HepG2 (cell line): ENCODE measurements around the gene ATPAF2. TPM values are rescaled to one million over a fixed set of nuclear protein-coding genes. Genes with fewer than 3 reads are reported as not detected.
A peak's percentile ranks its signal among the peaks of the same experiment; 100 is the strongest.

Experiments
- BRF2 ChIP-seq: sonication (generic); formaldehyde crosslinking; IDR thresholded peaks from 2 replicates; pipeline ENCODE4 v1.8.1; 2022; ENCODE audit warnings: mild to moderate bottlenecking, missing genetic modification reagents
- CBX1 ChIP-seq: IDR thresholded peaks from one replicate; pipeline ENCODE4 v1.6.1; 2016; ENCODE audit warnings: antibody characterized with exemption, low read depth
- HNF4G ChIP-seq, 2 experiments: sonication (generic) in 1 of 2; formaldehyde crosslinking in 1 of 2; IDR thresholded peaks; 2 replicates each; pipeline versions ENCODE4 v1.4.0 to v1.6.1; 2011 to 2020; ENCODE audit warnings: borderline replicate concordance in 2 of 2, low read depth in 2 of 2, mild to moderate bottlenecking in 2 of 2, low read length in 1 of 2, missing genetic modification reagents in 1 of 2, moderate library complexity in 1 of 2
- KDM5B ChIP-seq: sonication (generic); formaldehyde crosslinking; IDR thresholded peaks from 2 replicates; pipeline ENCODE4 v1.4.0; 2020; ENCODE audit warnings: missing genetic modification reagents, mild to moderate bottlenecking, borderline replicate concordance
- KLF15 ChIP-seq: sonication (generic); formaldehyde crosslinking; IDR thresholded peaks from 2 replicates; pipeline ENCODE4 v1.8.1; 2023; ENCODE audit warnings: borderline replicate concordance, mild to moderate bottlenecking, inconsistent platforms, missing genetic modification reagents, mixed read lengths
- KMT2B ChIP-seq: IDR thresholded peaks from 2 replicates; pipeline ENCODE4 v1.6.1; 2016; ENCODE audit warnings: missing genetic modification reagents, missing compliant biosample characterization
- RXRA ChIP-seq: sonication (generic); formaldehyde crosslinking; IDR thresholded peaks from 2 replicates; pipeline ENCODE4 v1.5.1; 2020; ENCODE audit warnings: missing genetic modification reagents
- SP5 ChIP-seq: IDR thresholded peaks from 2 replicates; pipeline ENCODE4 v1.6.1; 2016; ENCODE audit warnings: low read depth, borderline replicate concordance
- polyA plus RNA-seq, 8 experiments: library from polyadenylated mRNA; depleted of rRNA in 3 of 8; stranded (reverse) in 7 of 8; unstranded in 1 of 8; fragments of >200 nt; fragmentation: Illumina TruSeq in 4 of 8; extraction: Trizol in 4 of 8; gene quantifications; 2 replicates each; pipeline versions ENCODE4 v1.2.1 to v1.2.3, GENCODE V29; 2011 to 2016; ENCODE audit warnings: low read depth in 4 of 8, missing spikeins in 1 of 8, mixed read lengths in 1 of 8; ENCODE audit not compliant: insufficient read depth in 1 of 8
- total RNA-seq, 5 experiments: library from RNA; depleted of rRNA; stranded (reverse); fragments of >200 nt; fragmentation: Illumina TruSeq; extraction: Trizol; gene quantifications; 2 replicates each; pipeline ENCODE4 v1.2.3, GENCODE V29; 2016; ENCODE audit warnings: low read depth in 1 of 5
- TF ChIP-seq, protein P1 (sequence below): sonication (generic); formaldehyde crosslinking; IDR thresholded peaks from 2 replicates; pipeline ENCODE4 v1.4.0; 2020; ENCODE audit warnings: mild to moderate bottlenecking, low read depth, missing genetic modification reagents
- TF ChIP-seq, protein P2 (sequence below): sonication (generic); formaldehyde crosslinking; IDR thresholded peaks from 2 replicates; pipeline ENCODE4 v1.4.0; 2020; ENCODE audit warnings: mild to moderate bottlenecking, missing genetic modification reagents
- TF ChIP-seq, protein P3 (sequence below): sonication (generic); formaldehyde crosslinking; conservative IDR thresholded peaks from 2 replicates; pipeline ENCODE4 v1.4.0; 2020; ENCODE audit warnings: mild to moderate bottlenecking, missing genetic modification reagents, moderate library complexity
- TF ChIP-seq, protein P4 (sequence below), 2 experiments: sonication (generic) in 1 of 2; formaldehyde crosslinking in 1 of 2; IDR thresholded peaks; 2 replicates each; pipeline versions ENCODE4 v1.4.0 to v1.6.1; 2018 to 2020; ENCODE audit warnings: missing genetic modification reagents in 2 of 2, borderline replicate concordance in 1 of 2, low read depth in 1 of 2, mild to moderate bottlenecking in 1 of 2, missing biosample characterization in 1 of 2
- TF ChIP-seq, protein P5 (sequence below): conservative IDR thresholded peaks from 2 replicates; pipeline ENCODE4 v1.6.1; 2018; ENCODE audit warnings: missing genetic modification reagents

The ATPAF2 gene
- total and polyA plus RNA-seq, 2 of the 13 experiments (the other 11 are each of a cell fraction or from before 2014, with no cell fraction given): 15.0 to 16.5 TPM

DNA sequence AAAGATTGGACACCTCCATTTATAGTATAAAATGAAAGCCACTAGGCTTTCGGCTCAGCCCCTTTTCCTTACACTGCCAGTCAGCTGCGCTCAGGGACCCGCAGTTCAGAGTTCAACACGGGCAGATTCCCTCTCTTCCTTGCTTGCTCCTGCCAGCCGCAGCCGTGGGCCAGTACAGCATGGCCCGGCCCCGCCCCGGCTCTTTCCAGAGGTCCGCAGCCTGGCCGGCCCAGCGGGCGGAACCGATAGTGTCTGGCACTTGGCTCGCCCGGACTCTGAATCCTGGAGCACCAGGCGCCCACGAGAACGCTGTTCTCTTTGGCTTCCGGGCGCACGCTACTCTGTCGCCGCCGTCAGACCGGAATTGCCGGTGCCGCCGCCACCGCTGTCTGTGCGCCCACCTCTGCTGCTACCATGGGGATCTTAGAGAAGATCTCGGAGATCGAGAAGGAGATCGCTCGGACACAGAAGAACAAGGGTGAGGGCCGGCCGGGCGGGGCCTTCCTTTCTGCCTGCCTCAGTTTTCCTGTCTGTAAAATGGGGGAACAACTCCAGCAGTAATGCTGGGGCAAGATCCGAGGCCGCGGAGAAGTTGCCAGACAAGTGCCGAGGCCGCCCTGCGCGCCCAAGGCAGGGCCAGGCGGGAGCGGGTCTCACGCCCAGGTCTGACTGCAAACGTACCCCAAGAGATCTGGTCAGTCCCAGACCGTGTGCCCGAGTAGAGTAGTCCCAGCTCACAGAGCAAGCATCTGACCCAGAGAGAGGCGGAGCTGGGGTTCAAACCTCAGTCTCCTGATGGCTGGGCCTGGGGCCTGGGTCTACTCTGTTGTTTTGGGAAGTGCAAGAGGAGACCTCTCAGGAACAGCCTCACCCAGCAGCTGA is 48.9 kb upstream of the ATPAF2 start, which contains the start of gene DRG2 (continued):
- TF ChIP-seq, protein P1, sequence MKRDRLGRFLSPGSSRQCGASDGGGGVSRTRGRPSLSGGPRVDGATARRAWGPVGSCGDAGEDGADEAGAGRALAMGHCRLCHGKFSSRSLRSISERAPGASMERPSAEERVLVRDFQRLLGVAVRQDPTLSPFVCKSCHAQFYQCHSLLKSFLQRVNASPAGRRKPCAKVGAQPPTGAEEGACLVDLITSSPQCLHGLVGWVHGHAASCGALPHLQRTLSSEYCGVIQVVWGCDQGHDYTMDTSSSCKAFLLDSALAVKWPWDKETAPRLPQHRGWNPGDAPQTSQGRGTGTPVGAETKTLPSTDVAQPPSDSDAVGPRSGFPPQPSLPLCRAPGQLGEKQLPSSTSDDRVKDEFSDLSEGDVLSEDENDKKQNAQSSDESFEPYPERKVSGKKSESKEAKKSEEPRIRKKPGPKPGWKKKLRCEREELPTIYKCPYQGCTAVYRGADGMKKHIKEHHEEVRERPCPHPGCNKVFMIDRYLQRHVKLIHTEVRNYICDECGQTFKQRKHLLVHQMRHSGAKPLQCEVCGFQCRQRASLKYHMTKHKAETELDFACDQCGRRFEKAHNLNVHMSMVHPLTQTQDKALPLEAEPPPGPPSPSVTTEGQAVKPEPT (CRISPR knock-in tag): peak; percentile 52; the same call in 1 of the 2 replicates
- TF ChIP-seq SP5 (CRISPR knock-in tag) (peak; percentile 79), KLF15 (CRISPR knock-in tag) (peak; percentile 75; the same call in 1 of the 2 replicates), CBX1 (peak; percentile 73), HNF4G (IDR thresholded peaks at IDR 0.05; ENCODE audit: borderline replicate concordance, low read depth, low read length) (peak; percentile 64; the same call in 1 of the 2 replicates), HNF4G (CRISPR knock-in tag; IDR thresholded peaks at IDR 0.05; ENCODE audit: borderline replicate concordance, low read depth) (no peak), KDM5B (CRISPR knock-in tag) (peak; percentile 84; the same call in 1 of the 2 replicates), BRF2 (CRISPR knock-in tag) (0 out of 2 replicates have a peak, but pooled peaks have one; percentile 88), KMT2B (CRISPR knock-in tag) (peak; percentile 95), RXRA (CRISPR knock-in tag) (peak; percentile 93)
- TF ChIP-seq, protein P2, sequence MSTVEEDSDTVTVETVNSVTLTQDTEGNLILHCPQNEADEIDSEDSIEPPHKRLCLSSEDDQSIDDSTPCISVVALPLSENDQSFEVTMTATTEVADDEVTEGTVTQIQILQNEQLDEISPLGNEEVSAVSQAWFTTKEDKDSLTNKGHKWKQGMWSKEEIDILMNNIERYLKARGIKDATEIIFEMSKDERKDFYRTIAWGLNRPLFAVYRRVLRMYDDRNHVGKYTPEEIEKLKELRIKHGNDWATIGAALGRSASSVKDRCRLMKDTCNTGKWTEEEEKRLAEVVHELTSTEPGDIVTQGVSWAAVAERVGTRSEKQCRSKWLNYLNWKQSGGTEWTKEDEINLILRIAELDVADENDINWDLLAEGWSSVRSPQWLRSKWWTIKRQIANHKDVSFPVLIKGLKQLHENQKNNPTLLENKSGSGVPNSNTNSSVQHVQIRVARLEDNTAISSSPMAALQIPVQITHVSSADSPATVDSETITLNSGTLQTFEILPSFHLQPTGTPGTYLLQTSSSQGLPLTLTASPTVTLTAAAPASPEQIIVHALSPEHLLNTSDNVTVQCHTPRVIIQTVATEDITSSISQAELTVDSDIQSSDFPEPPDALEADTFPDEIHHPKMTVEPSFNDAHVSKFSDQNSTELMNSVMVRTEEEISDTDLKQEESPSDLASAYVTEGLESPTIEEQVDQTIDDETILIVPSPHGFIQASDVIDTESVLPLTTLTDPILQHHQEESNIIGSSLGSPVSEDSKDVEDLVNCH (CRISPR knock-in tag): 0 out of 2 replicates have a peak, but pooled peaks have one; percentile 54
- TF ChIP-seq, protein P3, sequence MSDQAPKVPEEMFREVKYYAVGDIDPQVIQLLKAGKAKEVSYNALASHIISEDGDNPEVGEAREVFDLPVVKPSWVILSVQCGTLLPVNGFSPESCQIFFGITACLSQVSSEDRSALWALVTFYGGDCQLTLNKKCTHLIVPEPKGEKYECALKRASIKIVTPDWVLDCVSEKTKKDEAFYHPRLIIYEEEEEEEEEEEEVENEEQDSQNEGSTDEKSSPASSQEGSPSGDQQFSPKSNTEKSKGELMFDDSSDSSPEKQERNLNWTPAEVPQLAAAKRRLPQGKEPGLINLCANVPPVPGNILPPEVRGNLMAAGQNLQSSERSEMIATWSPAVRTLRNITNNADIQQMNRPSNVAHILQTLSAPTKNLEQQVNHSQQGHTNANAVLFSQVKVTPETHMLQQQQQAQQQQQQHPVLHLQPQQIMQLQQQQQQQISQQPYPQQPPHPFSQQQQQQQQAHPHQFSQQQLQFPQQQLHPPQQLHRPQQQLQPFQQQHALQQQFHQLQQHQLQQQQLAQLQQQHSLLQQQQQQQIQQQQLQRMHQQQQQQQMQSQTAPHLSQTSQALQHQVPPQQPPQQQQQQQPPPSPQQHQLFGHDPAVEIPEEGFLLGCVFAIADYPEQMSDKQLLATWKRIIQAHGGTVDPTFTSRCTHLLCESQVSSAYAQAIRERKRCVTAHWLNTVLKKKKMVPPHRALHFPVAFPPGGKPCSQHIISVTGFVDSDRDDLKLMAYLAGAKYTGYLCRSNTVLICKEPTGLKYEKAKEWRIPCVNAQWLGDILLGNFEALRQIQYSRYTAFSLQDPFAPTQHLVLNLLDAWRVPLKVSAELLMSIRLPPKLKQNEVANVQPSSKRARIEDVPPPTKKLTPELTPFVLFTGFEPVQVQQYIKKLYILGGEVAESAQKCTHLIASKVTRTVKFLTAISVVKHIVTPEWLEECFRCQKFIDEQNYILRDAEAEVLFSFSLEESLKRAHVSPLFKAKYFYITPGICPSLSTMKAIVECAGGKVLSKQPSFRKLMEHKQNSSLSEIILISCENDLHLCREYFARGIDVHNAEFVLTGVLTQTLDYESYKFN (CRISPR knock-in tag): peak; percentile 89
- TF ChIP-seq, protein P4, sequence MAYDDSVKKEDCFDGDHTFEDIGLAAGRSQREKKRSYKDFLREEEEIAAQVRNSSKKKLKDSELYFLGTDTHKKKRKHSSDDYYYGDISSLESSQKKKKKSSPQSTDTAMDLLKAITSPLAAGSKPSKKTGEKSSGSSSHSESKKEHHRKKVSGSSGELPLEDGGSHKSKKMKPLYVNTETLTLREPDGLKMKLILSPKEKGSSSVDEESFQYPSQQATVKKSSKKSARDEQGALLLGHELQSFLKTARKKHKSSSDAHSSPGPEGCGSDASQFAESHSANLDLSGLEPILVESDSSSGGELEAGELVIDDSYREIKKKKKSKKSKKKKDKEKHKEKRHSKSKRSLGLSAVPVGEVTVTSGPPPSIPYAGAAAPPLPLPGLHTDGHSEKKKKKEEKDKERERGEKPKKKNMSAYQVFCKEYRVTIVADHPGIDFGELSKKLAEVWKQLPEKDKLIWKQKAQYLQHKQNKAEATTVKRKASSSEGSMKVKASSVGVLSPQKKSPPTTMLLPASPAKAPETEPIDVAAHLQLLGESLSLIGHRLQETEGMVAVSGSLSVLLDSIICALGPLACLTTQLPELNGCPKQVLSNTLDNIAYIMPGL (CRISPR knock-in tag; IDR thresholded peaks at IDR 0.05; ENCODE audit: borderline replicate concordance in 1 of 2, low read depth in 1 of 2): peak; percentile 94 to 96; a peak in 3 of 4 replicates
- TF ChIP-seq, protein P5, sequence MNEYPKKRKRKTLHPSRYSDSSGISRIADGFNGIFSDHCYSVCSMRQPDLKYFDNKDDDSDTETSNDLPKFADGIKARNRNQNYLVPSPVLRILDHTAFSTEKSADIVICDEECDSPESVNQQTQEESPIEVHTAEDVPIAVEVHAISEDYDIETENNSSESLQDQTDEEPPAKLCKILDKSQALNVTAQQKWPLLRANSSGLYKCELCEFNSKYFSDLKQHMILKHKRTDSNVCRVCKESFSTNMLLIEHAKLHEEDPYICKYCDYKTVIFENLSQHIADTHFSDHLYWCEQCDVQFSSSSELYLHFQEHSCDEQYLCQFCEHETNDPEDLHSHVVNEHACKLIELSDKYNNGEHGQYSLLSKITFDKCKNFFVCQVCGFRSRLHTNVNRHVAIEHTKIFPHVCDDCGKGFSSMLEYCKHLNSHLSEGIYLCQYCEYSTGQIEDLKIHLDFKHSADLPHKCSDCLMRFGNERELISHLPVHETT: peak; percentile 97
